NCI-H345 treated with DMSO at 0.1 percent for 48 hours (cell line): Measurements from ENCODE around the gene BCAS3.
"Not testable (repeated sequence)": the region's sequence is repeated elsewhere in the genome, so short reads cannot be mapped to it uniquely, and the experiment has no call there.

ENCODE experiments used
- DNase-seq: peaks from one replicate; lab custom pipeline; 2025; ENCODE audit not compliant: unreplicated experiment; lab: John Stamatoyannopoulos, UW

The BCAS3 gene

DNA sequence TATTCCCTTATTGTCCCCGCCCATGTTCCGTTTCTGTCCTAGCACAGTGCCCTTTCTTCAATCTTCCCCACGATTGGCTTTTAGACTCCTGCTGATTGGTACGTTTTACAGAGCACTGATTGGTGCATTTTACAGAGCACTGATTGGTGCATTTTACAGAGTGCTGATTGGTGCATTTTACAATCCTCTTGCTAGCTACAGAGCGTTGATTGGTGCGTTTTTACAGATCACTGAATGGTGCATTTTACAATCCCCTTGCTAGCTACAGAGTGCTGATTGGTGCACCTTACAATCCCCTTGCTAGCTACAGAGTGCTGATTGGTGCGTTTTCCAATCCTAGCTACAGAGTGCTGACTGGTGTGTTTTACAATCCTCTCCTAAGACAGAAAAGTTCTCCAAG lies 3.0 kb upstream of the BCAS3 start:
- not testable (repeated sequence) for DNase-seq

DNA sequence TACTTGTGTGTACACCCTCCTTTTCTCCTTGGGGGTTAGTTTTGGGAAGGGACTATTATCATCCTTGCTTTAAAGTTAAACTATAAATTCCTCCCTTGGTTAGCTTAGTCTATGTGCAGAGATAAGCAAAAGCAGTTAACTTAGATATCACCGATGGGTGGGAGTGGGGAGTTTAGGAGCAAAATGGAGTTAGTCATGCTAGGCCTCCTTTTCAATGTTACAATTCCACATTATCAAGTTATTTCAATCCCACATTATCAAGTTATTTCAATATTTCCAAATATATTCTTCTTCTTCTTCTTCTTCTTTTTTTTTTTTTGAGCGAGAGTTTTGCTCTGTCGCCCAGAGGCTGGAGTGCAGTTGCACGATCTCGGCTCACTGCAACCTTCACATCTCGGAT lies 1.7 kb upstream of the BCAS3 start:
- no peak for DNase-seq

DNA sequence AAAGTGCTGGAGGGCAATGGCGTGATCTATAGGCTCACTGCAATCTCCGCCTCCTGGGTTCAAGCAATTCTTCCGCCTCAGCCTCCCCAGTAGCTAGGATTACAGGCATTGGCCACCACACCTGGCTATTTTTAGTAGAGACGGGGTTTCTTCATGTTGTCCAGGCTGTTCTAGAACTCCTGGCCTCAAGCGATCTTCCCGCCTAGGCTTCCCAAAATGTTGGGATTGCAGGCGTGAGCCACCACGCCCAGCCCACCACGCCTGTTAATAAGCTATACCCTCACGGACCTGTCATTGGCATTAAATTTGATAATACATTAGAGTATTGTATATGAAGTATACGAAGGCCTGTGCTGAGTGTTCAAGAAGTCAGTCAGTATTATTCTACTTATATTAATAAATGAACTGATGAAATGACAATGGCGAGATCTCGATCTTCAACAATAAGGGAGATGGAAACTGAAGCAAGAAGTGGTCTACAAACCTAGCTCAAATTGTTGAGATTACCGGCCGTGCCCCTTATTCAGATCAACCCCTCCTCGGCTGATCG lies 818 bp upstream of the BCAS3 start:
- no peak for DNase-seq

DNA sequence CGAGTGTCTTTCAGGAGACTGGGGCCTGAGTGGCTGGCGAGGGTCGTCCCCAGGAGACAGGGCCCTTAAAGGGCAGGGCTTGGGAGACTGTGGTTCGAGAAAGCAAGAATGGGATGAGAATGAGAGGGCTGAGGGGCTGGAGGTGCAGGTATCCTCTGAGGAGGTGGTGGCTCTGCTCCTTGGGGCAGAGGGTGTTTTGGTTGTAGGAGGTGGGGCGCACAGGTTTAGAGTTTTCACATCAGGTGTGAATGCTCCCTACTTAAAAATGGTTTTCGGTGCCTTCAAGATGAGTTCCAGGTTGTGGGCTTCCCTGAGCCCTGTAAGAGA lies 430 bp downstream of the BCAS3 start:
- no peak for DNase-seq

DNA sequence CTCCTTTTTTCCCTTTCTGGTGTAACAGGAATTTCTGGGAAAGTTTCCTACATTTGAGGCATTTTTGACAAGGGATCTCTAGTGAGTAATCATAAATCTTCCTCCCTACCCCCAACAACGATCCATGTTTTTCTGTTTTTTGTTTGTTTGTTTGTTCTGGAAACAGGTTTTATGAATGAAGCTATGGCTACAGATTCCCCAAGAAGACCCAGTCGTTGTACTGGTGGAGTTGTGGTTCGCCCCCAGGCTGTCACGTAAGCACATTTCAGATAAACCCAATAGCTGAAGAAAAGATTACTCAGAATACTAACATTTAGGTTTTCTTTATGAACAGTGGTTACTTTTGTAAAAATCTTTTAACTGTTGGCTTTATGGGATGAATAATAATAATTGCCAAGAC lies 1.6 kb downstream of the BCAS3 start:
- no peak for DNase-seq

DNA sequence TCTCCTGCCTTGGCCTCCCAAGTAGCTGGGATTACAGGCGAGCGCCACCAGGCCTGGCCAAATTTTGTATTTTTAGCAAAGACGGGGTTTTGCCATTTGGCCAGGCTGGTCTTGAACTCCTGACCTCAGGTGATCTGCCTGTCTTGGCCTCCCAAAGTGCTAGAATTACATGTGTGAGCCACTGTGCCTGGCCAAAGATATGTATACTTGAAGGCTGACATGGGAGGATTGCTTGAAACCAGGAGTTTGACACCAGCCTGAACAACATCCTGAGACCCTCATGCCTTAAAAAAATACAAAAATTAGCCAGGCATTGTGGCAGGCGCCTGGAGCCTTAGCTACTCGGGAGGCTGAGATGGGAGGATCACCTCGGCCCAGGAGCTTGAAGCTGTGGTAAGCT lies 3.1 kb downstream of the BCAS3 start:
- no peak for DNase-seq

DNA sequence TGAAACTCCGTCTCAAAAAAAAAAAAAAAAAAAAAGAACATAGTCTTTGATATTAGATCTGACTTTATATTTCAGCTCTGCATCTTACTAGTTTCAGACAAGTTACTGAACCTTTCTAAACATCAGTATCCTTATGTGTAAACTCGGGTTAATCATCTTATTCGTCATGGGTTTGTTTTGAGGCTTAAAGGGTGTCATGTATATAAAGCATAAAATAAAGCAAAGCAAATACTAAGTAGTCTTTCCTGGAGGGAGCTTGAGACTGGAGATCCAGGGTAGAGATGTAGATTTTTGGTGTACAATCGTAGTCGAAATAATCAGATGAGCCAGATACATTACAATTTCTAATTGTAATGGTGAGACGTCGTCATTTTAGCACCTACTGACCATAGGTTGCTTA lies 7.8 kb downstream of the BCAS3 start:
- no peak for DNase-seq

DNA sequence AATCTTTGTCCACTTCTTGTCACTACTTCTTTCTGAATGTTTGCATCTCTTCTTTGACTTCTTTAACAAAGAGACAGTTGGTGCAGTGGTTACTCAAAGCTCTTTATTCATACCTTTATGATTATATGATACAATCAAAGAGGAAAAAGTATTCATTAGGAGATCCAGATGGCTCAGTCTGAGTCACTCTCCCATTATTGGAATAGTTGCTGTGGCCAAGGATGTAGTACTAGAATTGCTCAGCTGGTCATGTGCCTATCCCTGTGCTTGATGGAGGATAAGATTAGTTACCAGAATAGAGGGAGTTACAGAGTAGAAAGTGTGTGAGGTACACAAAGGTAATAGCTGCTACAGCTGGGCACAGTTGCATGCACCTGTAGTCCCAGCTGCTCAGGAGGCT lies 18.3 kb downstream of the BCAS3 start:
- no peak for DNase-seq

DNA sequence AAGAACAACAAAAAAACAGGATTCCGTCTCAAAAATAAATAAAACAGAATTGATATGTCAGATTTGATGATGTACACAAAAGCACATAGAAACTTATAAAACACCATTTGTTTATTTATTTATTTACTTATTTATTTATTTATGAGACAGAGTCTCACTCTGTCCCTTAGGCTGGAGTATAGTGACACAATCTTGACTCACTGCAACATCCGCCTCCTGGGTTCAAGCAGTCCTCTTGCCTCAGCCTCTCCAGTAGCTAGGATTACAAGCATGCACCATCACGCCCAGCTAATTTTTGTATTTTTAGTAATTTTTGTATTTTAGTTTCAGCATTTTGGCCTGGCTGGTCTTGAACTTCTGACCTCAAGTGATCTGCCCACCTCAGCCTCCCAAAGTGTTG lies 21.4 kb downstream of the BCAS3 start:
- DNase-seq, result no peak

DNA sequence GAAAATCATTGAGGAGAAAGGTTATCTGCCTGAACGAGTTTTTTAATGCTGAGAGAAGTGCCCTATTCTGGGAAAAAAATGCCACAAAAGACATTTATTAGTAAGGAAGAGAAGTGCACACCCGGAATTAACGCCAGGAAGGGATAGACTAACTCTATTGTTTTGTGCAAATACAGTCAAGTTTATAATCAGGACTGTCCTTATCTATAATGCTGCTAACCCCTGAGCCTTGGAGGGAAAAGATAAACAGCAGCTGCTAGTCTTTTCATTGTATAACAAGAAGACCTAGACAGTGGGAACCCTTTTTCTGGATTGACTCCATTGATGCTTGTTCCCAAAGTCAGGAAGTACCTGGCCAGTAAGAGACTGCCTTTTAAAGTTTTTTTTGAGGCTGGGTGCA lies 26.5 kb downstream of the BCAS3 start:
- no peak for DNase-seq

DNA sequence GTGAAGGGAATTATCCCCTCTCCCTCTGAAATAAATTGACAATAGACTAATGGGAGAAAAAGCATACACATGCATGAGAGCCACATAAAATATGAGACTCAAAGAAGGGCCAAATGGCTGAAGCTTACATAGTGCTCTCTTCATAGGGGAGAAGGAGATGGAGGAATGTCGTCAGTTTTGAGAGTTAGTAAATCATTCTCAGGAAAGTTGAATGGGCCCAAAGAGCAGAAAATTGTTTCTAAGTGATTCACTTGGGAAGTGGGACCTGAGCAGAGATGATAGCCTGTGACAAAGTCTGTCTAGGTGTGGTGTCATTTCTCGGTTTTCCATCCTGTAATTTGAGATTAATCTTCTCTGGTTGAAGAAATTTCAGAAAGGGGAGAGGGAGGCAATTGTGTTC lies 35.0 kb downstream of the BCAS3 start:
- no peak for DNase-seq

DNA sequence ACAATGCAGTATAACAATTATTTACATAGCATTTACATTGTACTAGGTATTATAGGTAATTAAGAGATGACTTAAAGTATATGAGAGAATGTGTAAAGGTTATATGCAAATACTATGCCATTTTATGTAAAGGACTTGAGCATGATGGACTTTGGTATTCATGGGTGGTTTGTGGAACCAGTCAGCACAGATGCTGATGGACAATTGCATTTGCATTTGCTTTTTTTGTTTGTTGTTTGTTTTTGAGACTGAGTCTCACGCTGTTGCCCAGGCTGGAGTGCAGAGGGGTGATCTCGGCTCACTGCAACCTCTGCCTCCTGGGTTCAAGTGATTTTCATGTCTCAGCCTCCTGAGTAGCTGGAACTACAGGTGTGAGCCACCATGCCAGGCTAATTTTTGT lies 36.0 kb downstream of the BCAS3 start:
- no peak for DNase-seq

DNA sequence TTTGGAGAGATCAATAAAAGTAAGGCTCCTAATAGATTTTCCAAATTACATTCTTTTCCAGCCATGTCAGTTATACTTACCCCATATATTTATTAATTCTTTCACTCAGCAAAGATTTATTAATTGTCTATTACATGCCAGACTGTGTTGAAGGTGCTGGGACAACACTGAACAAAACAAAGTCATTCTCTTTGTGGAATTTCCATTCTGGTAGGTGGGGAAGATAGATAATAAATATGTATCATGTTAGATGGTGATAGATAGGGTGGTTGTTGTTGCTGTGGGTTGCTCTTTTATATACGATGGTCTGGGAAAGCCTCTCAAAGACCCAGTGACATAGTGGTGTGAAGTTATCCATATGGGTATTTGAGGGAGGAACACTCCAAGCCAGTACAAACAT lies 39.1 kb downstream of the BCAS3 start:
- DNase-seq, result no peak

DNA sequence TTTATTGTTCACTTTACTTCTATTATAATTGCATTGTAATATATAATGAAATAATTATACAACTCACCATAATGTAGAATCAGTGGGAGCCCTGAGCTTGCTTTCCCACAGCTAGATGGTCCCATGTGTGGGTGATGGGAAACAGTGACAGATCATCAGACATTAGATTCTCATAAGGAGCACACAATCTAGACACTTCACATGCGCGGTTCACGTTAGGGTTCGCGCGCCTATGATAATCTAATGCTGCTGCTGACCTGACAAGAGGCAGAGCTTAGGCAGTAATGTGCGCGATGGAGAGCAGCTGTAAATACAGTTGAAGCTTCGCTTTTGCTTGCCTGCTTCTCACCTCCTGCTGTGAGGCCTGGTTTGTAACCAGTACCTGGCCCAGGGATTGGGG lies 40.2 kb downstream of the BCAS3 start:
- DNase-seq, result no peak

DNA sequence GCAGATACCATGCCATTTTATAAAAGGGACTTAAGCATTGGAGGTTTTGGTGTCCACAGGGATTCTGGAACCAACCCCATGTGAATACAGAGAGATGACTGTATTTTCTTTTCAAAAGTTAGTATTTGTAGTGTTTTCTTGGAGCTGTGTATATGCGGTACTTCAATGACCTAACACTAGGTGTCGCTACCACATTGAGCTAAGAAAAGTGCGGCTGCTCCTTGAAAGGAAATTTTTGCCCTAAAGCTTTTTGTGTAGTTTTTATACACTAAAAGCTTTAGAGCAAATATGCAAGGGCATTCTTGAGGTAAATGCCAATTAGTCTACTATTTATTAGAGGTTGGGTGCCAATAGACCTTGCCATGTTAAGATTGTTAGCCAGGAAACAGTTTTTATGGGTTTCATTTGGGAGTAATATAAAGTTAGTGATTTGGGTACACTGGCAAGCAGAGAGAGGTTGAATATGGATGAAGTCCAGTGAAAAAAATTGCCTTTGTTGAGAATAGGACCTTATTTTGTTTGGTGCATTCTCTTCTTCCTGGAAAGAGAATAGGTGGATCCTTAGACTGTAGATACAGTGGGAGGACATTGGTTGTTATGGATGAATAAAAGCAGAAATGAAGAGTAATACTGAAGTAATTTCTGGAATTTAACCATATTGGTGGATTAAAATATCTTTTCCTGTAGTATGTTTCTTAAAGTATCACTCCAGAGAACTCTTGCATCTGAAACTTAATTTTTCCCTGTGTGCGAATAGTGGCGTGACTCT lies 43.3 kb downstream of the BCAS3 start:
- peak; percentile 24 for DNase-seq

DNA sequence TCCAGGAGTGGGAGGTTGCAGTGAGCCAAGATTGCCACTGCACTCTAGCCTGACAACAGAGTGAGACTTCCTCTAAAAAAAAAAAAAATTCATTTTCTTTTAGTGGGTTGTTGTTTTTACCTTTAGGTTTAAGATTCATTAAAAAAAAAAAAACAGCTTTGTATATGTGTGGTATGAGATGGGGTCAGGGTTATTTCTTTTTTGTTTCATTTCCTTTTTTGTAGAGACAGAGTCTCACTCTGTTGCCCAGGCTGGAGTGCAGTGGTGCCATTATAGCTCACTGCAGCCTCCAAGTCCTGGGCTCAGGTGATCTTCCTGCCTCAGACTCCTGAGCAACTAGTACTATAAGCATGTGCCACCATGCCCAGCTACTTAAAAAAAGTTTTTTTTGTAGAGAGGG lies 47.0 kb downstream of the BCAS3 start:
- no peak for DNase-seq

DNA sequence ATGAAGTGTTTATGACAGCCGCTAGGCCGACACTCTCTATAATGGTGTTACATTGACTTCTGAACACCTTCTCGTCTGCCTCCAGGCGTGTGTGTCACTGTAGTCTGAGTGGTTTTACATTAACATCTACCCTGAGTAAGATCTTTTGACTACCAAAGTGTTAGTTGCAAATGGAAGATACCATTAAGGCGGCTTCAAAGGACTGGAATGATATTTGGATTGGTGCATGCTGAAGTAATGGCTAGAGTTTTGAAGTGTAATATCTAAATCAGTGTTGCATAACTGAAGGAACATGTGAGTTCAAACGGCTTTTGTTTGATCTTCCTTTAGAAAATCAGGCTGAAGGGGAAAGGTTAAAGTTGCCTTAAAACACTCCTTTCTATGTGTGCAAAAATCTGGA lies 52.2 kb downstream of the BCAS3 start:
- no peak for DNase-seq

DNA sequence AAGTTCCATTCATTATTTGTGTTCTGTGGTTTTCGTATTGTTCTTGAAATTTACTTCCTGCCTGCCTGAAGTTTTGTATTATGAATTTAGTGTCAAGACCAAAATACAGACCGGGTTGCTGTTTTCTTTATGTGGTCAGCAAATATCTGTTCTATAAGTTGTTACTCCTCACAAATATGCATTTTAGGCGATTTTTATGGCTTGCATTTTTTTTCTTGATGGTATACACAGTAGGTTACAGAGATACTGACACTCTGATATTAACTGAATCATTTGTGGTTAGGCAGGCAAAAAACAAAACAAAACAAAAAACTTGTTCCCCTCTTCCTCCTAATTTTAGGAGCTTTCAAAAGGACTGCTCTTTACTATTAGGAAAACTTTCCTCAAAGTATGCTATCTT lies 52.6 kb downstream of the BCAS3 start:
- DNase-seq, result no peak

DNA sequence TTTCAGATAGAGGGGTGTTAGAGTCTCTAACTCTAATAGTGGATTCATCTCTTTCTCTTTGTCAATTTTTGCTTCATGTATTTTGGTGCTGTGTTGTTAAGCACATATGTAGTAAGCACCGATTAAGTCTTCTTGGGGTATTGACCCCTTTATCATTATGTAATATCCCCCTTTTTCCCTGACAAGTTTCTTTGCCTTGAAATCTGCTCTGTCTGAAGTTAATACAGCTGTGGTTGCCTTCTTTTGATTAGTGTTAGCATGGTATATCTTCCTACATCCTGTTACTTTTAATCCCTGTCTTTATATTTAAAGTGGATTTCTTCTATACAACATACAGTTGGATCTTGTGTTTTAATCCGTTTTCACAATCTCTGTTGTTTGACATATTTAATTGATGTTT lies 60.6 kb downstream of the BCAS3 start:
- no peak for DNase-seq

DNA sequence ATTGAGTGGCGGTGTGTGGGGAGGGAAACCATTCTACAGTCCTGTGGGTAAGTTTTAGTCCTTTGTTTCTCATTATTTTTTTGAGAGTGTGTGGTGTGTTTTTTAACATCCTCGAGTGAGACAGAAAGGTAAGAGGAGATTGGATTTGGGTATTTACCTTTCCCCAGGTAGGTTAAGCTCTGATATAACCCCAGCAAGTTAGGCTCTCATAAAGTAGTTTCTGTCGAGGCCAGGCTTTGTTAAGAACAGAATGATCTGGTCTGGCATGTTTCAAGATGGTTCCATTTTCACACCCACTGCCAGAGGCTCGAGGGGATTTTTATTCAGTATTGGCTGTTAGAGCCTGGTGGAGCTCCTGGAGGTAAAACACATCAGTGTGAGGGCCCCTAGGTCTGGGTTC lies 62.9 kb downstream of the BCAS3 start:
- DNase-seq, result no peak

DNA sequence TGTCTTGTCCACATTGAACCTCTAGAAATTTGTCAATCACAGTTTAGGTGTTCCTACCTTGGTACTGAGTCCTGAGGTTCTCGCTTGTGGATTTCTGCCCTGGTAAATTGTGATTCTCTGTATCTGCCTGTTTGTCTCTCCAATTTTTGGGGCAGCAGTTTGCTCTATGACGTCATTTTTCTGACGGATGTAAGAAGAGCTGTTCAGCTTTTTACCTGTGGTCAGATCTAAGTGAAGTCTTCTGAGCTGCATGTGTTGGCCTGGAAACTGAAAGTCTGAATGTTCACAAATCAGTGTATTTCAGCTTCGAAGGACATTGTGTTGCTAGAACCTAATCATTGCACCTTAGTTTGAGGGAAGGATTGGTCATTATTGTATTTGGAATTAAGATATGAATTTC lies 63.4 kb downstream of the BCAS3 start:
- no peak for DNase-seq

DNA sequence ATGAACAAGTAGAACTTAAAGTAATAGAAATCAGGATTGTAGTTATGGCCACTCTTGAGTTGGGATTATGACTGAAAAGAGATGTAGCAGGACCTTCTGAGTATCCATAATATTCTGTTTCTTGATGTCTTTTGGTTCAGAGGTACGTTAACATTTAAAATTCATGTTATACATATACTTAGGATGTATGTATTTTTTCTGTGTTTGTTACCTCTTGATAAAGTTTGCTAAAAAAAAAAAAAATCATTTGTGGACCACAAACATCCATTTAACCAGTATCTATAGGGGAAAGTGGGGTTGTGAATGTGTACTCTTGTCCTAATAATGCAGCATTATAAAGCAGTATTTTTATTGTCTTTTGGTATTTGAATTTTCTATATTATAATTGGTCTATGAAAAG lies 65.6 kb downstream of the BCAS3 start:
- DNase-seq, result no peak

DNA sequence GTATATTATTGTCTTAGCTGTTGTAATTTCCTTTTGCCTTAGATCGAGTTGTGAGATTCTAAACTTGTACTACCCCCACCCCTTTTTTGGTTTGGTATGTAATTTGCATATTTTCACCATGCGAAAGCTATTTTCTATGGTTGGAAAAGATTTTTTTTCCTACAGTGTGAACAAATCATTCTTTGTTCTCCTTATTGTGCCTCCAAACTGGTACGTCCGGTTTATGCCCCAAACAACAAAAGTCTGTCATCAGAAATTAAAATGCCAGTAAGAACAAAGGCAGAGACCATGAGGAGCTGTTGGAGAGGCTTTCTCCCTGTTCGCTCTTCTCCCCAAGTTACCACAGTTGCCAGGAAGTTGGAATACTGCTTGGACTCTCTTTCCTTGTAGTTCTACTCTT lies 66.1 kb downstream of the BCAS3 start:
- DNase-seq, result no peak
